GM21447 (cell line): ENCODE data around the gene PLP2.

ENCODE experiments used
- ATAC-seq: cut with Tn5 transposase; IDR thresholded peaks from one replicate; pipeline ENCODE4 v1.9.1; 2021; ENCODE audit not compliant: unreplicated experiment

PLP2 gene

GRCh38 chrX:49186125-49187027, 14.7 kb downstream of the PLP2 start, which contains the start of gene PRICKLE3:
Gene PRICKLE3, minus strand, starts transcription at chrX:49186373. Its CDS starts 76 bp downstream, at chrX:49186297.
- no peak for ATAC-seq

GRCh38 chrX:49187028-49187394, 15.3 kb downstream of the PLP2 start:
- ATAC-seq: no peak

- no peak for ATAC-seq
These were observed 15.8 kb downstream of the PLP2 start for GRCh38 chrX:49187526-49187925.

- no peak for ATAC-seq
These were observed 16.9 kb downstream of the PLP2 start for GRCh38 chrX:49188468-49189076.

- ATAC-seq: no peak
These were observed 17.9 kb downstream of the PLP2 start for GRCh38 chrX:49189606-49190005.

- ATAC-seq: peak; percentile 85
These were observed 19.3 kb downstream of the PLP2 start for GRCh38 chrX:49190821-49191573.

GRCh38 chrX:49191574-49192011, 19.9 kb downstream of the PLP2 start:
- ATAC-seq: peak; percentile 17

GRCh38 chrX:49192722-49193328, 21.1 kb downstream of the PLP2 start:
- no peak for ATAC-seq

- ATAC-seq: no peak
These were observed 21.9 kb downstream of the PLP2 start for GRCh38 chrX:49193542-49193964.

GRCh38 chrX:49197543-49198087, 25.9 kb downstream of the PLP2 start:
- ATAC-seq: no peak

- ATAC-seq: no peak
These were observed 27.0 kb downstream of the PLP2 start for GRCh38 chrX:49198540-49199314.

GRCh38 chrX:49199315-49199595, 27.6 kb downstream of the PLP2 start:
- no peak for ATAC-seq

GRCh38 chrX:49199906-49200771, 28.4 kb downstream of the PLP2 start, which contains the start of gene SYP:
Gene SYP, minus strand, starts transcription at chrX:49200193. Its CDS starts 7 bp downstream, at chrX:49200186.
- peak; percentile 93 for ATAC-seq

- ATAC-seq: no peak
These were observed 30.3 kb downstream of the PLP2 start for GRCh38 chrX:49202022-49202421.

- ATAC-seq: no peak
These were observed 31.8 kb downstream of the PLP2 start for GRCh38 chrX:49203536-49203935.

GRCh38 chrX:49204017-49204416, 32.3 kb downstream of the PLP2 start:
- no peak for ATAC-seq

GRCh38 chrX:49204709-49205108, 33.0 kb downstream of the PLP2 start:
- ATAC-seq: no peak

- ATAC-seq: no peak
These were observed 33.7 kb downstream of the PLP2 start for GRCh38 chrX:49205443-49205842.

GRCh38 chrX:49206543-49206942, 34.8 kb downstream of the PLP2 start:
- ATAC-seq: no peak
